GM18526 (cell line): Measurements from ENCODE around the gene SMAD1.

Source experiments
- POLR2A ChIP-seq: IDR thresholded peaks from 3 replicates; pipeline ENCODE4 v1.6.1; 2011; ENCODE audit not compliant: insufficient read length; ENCODE audit errors: extremely low read depth

The SMAD1 gene

GRCh38 chr4:145553375-145553774 lies 71.7 kb downstream of the SMAD1 start:
- no peak for TF ChIP-seq POLR2A

DNA sequence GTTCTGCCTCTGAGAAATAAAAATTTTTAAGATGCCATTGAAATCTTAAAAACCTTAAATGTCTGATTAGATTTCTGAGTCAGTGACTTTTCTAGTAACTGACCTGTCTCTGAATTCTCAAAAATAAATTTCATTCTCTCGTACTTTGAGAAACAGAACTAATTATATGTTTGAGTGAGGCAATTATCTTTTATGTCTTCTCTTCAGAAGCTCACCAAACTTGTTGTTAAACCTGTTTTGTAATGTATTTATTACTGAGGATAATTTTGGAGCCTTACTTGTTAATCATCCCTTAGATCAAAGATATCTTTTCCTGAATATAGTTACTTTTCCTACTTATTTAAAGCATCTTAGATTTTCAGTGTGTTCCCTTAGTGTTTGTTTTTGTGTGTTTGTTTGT lies 73.0 kb downstream of the SMAD1 start:
- TF ChIP-seq POLR2A, result no peak

GRCh38 chr4:145557720-145558119 lies 76.1 kb downstream of the SMAD1 start:
- no peak for TF ChIP-seq POLR2A

DNA sequence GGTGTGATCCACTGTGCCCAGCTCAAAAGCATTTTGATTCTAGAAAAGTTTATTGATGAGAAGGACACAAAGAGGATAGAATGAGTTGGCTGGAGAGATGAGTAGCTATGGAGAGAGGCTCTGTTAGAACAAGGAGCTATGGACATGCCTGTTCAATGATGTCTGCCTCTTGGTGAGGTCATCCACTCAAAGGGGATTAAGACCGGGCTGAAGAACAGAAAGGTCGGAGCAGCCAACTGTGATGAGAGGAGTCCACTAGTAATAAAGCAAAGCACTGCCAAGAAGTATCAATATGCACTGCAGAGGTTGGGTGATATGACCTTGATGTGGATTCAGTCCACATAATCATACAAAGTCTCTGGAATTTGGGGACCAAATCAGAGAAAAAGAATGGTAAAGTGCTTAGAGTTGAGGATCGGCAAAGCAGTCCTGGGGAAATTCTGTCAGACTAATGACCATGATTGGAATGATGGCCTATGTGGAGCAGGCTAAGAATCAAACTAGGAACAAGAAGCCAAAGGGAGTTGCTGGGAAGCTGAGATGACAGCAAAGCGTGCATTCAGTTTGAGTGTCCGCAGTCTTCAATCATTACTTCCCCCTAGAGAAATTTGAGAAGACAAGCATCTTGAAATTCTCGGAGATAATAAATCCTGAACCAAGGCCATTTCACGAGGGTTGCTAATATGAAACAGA lies 81.8 kb downstream of the SMAD1 start:
- no peak for TF ChIP-seq POLR2A

DNA sequence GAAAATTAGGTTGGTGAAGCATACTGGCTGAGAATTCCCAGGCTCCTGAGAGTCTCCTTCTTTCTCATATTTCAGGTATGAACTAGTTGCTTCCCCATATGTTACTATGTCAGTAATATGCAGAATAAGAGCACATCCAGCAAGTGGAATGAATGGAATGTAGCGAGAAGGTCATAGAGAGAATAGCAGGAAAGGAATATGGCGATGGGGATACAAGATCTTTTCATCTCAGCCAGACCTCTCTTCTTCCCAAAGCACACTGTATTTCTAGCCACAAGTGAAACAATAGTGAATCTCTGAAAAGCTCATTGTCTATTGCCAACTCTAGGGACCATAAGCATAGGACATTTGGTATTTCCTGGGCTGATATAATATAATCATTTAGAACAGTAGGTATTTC lies 82.9 kb downstream of the SMAD1 start:
- no peak for TF ChIP-seq POLR2A

DNA sequence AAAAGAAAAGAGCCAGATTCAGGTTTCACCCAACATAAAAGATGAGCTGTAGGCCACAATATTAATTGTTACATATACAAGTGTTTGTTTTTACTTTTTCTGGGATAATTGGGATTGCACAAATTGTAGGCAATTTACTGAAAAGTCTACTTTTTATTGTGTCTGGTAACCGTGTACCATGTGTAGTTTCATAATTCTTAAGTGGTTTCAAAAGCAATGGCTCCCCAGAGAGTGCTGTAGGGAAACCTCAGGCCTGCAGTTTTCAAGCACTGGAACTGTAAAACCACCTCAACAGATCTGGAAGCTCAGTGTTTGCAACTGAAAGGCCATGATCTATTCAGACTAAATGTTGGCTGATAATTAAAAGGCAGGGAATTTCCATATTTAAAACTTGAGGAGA lies 83.7 kb downstream of the SMAD1 start:
- no peak for TF ChIP-seq POLR2A

GRCh38 chr4:145566086-145566708 lies 84.5 kb downstream of the SMAD1 start:
- no peak for TF ChIP-seq POLR2A

DNA sequence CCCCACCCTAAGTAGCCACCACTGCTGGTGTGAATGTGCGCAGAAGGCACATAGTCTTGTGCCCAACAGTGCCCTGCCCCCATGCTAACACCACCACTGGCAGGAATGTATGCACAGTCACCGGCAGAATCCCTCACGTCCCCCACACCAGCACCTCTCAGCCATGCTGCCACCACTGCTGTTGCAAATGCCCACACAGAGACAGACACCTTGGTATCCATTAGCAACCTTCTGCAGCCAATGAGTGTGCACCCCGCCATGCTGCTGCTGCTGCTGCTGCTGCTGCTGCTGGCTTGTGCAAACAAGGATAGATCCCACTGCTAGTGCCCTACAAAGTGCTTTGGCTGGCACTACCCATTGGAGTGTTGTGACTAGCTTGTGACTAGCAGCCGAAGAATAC lies 85.1 kb downstream of the SMAD1 start:
- no peak for TF ChIP-seq POLR2A

GRCh38 chr4:145567516-145567915 lies 85.9 kb downstream of the SMAD1 start:
- TF ChIP-seq POLR2A, result no peak

DNA sequence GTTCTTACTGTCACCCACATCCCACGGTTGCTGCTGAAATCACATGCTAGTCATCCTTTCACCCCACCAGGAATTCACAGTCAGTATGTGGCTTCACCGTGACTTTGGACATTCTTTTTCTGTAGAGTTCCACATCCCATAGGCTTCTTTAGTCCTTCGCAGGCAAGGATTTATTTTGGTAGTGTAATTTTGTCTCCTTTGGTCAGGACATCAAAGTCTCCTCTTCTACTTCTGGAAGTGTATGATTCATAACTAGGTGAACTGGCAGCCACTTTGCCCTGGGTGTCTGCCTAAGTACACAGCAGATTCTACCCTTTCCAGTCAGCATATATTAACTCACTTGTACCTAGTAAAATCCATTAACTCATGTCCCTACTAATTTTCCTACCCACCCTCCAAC lies 99.3 kb downstream of the SMAD1 start:
- no peak for TF ChIP-seq POLR2A

DNA sequence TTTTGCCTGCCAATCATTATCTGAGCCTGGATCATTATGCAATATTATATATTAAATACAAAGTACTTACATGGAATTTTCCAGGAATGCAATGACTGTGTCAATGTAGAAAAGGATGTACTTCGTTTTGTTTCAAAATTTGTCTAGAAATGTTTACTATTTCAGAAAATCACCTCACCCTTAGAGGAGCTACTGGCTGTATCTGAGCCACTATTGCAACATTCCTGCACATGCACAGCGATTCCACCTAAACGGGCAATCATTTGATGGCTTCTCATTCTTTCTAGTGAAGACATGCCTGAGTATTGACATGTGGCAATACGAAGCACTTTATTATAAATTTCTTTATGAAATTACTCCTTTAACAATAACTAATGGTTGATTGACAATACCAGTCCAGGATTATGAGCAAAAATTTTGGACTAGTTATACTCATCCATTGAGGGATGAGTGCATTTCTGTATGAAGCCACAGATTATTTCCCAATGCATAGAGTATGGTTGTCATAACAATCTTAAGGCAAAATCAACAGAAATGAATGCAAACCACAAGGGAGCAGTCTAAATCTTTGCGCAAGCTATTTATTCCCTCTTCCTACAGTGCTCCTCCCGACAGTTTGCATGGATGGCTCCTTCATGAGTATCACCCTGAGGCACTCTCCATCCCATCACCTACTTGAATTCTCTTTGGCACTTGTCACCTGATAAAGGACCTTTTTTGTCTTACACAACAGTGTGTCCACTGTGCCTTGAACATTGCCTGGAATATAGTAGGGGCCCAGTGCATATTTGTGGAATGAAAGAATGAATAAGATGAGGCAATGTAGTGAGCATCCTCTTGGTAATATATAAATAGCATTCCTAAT lies 101.8 kb downstream of the SMAD1 start:
- TF ChIP-seq POLR2A, result no peak

DNA sequence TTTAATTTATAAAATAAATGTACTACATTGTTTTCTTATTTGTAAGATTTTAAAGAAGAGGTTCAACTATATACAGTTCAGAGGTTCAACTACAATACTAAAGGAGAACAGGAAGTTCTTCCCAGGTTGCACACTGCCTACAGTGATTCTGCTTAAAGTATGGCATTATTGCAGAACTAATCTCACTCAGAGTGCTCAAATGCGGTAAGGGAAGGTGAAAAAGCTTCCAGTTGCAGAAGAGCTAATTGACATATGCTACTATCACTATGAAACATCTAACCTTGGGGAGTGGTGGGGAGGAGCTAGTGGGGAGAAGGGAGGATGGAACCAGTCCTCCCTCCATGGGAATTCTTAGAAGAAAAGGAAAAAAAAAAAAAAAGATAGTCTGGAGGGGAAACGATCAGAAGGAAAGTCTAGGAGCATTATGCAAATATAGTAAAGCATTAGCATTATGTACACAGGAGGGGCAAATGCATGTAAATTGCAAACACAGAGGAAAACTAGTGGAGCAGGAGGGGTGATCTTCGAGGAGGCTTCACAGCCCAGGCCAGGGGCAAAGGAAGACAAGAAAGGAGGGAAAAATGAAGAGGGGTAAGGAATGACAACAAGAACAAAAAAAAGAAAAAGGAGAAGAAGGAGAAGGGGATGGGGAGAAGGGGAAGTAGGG lies 105.6 kb downstream of the SMAD1 start:
- TF ChIP-seq POLR2A, result no peak

GRCh38 chr4:145589916-145590702 lies 108.5 kb downstream of the SMAD1 start:
- TF ChIP-seq POLR2A, result no peak

GRCh38 chr4:145602129-145602760 lies 120.6 kb downstream of the SMAD1 start:
- TF ChIP-seq POLR2A, result no peak
